Suprapubic skin (tissue), 4 donors: ENCODE data around the gene CELA1. TPM values are rescaled to one million over a fixed set of nuclear protein-coding genes. Genes with fewer than 3 reads are reported as not detected.
A peak's percentile ranks its signal among the peaks of the same experiment; 100 is the strongest.
"Not testable (repeated sequence)": the region's sequence is repeated elsewhere in the genome, so short reads cannot be mapped to it uniquely, and the experiment has no call there.

Experiments
- DNase-seq, 2 donors: peaks; one replicate each; pipeline ENCODE4 v3.0.0-alpha.2; 2019; ENCODE audit warnings: low spot score in 2 of 2
- H3K27ac ChIP-seq: fragments of 200-600 bp; sonication (generic); one replicate; pipeline ENCODE4 v1.5.1; 2019
- H3K27me3 ChIP-seq: fragments of 200-600 bp; sonication (generic); one replicate; pipeline ENCODE4 v1.5.1; 2019
- H3K36me3 ChIP-seq: fragments of 200-600 bp; sonication (generic); one replicate; pipeline ENCODE4 v1.5.1; 2019
- H3K4me1 ChIP-seq: fragments of 200-600 bp; sonication (generic); one replicate; pipeline ENCODE4 v1.5.1; 2019
- H3K4me3 ChIP-seq: fragments of 200-600 bp; sonication (generic); one replicate; pipeline ENCODE4 v1.5.1; 2019; ENCODE audit warnings: mild to moderate bottlenecking
- H3K9me3 ChIP-seq: fragments of 200-600 bp; sonication (generic); one replicate; pipeline ENCODE4 v1.5.1; 2019
- EP300 ChIP-seq: sonication (generic); formaldehyde crosslinking; IDR thresholded peaks from one replicate; pipeline ENCODE4 v1.6.1; 2017; ENCODE audit warnings: antibody characterized with exemption
- POLR2A ChIP-seq, 2 donors: fragments of 450-650 bp; IDR thresholded peaks; one replicate each; pipeline ENCODE4 v1.6.1; 2017; ENCODE audit warnings: antibody characterized with exemption in 2 of 2, mild to moderate bottlenecking in 2 of 2, moderate library complexity in 2 of 2
- POLR2AphosphoS5 ChIP-seq, 3 donors: sonication (generic); formaldehyde crosslinking; IDR thresholded peaks; one replicate each; pipeline ENCODE4 v1.6.1; 2017; ENCODE audit warnings: antibody characterized with exemption in 3 of 3
- WGBS: methylation state at CpG from one replicate; pipeline ENCODE4 v1.1.5; 2018; 5-methylcytosine and 5-hydroxymethylcytosine counted together
- total RNA-seq, 4 donors: library from RNA; depleted of rRNA; stranded (reverse); fragments of >200 nt; gene quantifications; one replicate each; pipeline ENCODE4 v1.1.0, GENCODE V29; 2016
- TF ChIP-seq, protein P1 (sequence below), 2 donors: fragments of 200-600 bp in 1 of 2; fragments of 450-650 bp in 1 of 2; sonication (generic) in 1 of 2; IDR thresholded peaks; one replicate each; pipeline ENCODE4 v1.5.1; 2016 to 2019; ENCODE audit warnings: antibody characterized with exemption in 2 of 2, mild to moderate bottlenecking in 1 of 2, moderate library complexity in 1 of 2

Gene CELA1
- total RNA-seq, 4 donors from 2014 or later, result not detected

DNA sequence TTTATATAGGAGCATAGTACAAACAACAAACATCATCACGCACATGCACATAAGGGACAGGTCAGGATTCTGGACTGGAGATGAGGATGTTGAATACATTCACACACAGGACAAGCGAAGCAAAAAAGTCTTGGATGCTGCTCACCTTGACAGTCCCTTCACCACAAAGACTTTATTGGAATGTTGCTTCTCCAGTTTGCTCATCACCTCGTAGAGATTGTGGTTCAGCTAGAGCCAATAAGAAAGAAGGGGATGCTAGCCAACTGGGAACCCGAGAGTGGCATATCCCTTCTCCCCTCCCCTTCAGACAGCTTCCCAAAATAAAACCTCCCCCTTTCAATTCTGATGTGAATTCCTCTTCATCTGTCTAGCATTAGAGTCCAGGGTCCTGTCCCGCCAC lies 50.8 kb downstream of the CELA1 start:
- Histone ChIP-seq H3K27me3 (no peaks in the 10 kb centered on the region), H3K27ac (no peak overlapping the region), H3K4me3 (no peak overlapping the region), H3K4me1 (no peaks in the 10 kb centered on the region), H3K9me3 (no peaks in the 10 kb centered on the region), H3K36me3 (no peaks in the 10 kb centered on the region)
- 74% methylated on average over 5 of the region's 5 CpGs for WGBS
- no peak for DNase-seq
- TF ChIP-seq, protein P1, sequence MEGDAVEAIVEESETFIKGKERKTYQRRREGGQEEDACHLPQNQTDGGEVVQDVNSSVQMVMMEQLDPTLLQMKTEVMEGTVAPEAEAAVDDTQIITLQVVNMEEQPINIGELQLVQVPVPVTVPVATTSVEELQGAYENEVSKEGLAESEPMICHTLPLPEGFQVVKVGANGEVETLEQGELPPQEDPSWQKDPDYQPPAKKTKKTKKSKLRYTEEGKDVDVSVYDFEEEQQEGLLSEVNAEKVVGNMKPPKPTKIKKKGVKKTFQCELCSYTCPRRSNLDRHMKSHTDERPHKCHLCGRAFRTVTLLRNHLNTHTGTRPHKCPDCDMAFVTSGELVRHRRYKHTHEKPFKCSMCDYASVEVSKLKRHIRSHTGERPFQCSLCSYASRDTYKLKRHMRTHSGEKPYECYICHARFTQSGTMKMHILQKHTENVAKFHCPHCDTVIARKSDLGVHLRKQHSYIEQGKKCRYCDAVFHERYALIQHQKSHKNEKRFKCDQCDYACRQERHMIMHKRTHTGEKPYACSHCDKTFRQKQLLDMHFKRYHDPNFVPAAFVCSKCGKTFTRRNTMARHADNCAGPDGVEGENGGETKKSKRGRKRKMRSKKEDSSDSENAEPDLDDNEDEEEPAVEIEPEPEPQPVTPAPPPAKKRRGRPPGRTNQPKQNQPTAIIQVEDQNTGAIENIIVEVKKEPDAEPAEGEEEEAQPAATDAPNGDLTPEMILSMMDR (IDR thresholded peaks at IDR 0.05), result no peak
- TF ChIP-seq EP300, result no peak
- TF ChIP-seq POLR2A (IDR thresholded peaks at IDR 0.05), result no peak
- no peak for TF ChIP-seq POLR2AphosphoS5 (IDR thresholded peaks at IDR 0.05)

DNA sequence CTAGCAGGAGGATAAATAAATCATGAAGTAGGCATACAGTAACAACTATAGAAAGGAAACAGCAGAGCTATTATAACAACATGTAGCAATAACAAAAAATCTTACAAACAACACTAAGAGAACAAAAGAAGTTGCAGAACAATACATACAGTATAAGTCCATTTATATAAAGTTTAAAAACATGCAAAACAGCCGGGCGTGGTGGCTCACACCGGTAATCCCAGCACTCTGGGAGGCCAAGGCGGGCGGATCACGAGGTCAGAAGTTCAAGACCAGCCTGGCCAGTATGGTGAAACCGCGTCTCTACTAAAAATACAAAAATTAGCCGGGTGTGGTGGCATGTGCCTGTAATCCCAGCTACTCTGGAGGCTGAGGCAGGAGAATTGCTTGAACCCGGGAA lies 52.4 kb downstream of the CELA1 start:
- not testable (repeated sequence) for H3K27me3 ChIP-seq, DNase-seq, H3K9me3 ChIP-seq, H3K4me3 ChIP-seq, H3K4me1 ChIP-seq, H3K27ac ChIP-seq, H3K36me3 ChIP-seq
- 80% methylated on average over 10 of the region's 10 CpGs for WGBS

DNA sequence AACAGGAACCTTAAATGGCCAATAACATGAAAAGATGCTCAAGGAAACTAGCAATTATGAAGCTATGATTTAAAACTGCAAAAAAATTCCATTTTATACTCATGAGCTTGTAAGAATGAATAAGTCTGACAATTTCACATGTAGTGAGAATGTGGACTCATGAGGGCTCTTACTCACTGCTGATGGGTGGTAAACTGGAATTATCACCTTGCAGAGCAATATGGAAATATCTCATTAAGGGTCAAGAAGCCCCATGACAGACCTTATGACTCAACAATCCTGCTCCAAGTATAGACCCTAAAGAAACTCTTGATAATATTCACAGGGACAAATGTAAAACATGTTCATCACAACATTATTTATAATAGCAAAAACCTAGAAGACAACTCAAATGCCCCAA lies 52.8 kb downstream of the CELA1 start:
- no peak for TF ChIP-seq POLR2AphosphoS5 (IDR thresholded peaks at IDR 0.05)
- TF ChIP-seq, protein P1 (IDR thresholded peaks at IDR 0.05), result no peak
- no peak for TF ChIP-seq EP300
- TF ChIP-seq POLR2A (IDR thresholded peaks at IDR 0.05), result no peak
- Histone ChIP-seq H3K9me3 (no peaks in the 10 kb centered on the region), H3K4me1 (no peaks in the 10 kb centered on the region), H3K4me3 (no peak overlapping the region), H3K27ac (no peak overlapping the region), H3K27me3 (no peaks in the 10 kb centered on the region), H3K36me3 (no peaks in the 10 kb centered on the region)
- no peak for DNase-seq

DNA sequence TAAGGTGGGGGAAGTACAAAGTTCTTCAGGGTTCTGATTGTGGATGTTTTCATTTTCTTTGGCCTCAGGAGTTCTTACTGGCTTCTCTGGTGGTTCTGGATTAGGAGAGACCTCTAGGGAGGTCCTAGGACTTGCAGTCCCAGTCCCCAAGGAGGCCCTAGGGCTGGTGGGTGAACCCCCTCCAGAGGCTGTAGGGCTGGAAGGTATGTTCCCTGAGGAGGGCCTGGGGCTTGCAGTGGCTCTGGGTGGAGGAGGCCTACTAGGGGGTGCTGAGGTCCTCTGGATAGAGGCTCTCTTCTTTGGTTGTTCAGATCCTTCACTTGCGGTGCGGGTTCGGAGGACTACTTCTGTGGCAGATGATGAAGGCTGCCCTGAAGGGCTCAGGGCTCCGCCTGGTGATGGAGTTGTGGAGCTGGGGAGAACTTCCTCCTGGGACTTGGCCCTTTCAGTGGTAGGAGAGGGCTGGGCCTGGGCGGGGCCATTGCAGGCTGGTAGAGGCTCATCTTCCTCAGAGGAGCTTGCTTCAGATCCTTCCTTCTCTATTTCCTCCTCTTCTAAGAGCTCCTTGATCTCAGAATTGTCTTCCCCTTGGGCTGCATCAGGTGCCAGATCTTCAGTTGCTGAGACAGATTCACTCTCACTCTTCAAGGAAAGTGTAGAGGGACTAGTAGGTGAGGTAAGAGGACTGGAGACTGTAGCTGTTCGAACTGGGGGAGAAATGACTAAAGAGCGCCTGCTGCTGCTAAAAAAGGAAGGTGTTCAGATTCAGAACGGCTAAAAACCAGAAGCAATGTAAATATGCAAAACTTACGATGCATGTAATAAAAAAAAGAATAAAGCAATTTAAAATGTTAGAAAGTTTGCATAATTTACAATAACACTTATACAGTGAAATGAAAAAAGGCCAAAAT lies 54.6 kb downstream of the CELA1 start:
- DNase-seq, result peak in 1 of 2 donors; percentile 62

DNA sequence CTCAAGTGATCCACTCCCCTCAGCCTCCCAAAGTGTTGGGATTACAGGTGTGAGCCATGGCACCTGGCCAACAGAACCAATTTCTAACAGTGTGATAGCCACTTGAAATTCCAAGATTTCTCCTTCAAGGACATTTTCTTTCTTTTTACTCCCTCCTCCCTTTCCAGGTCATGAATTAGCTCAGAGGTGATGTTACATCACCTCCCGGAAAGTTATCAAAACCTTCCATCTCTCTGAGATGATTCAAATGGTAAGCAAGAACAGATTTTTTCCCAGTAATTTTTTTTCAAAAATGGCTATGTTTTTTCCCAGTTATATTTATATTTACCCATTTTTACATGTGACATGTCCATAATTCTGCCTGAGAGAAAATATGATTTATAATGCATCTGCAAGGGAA lies 60.6 kb downstream of the CELA1 start:
- H3K36me3 ChIP-seq, result no peaks in the 10 kb centered on the region
- no peak overlapping the region for H3K27ac ChIP-seq
- no peak for DNase-seq
- 84% methylated on average over 1 of the region's 1 CpG for whole genome bisulfite sequencing
- H3K9me3 ChIP-seq, result no peaks in the 10 kb centered on the region
- TF ChIP-seq, protein P1 (IDR thresholded peaks at IDR 0.05), result no peak
- TF ChIP-seq POLR2AphosphoS5 (IDR thresholded peaks at IDR 0.05) (no peak), EP300 (no peak), POLR2A (IDR thresholded peaks at IDR 0.05) (no peak)
- H3K4me3 ChIP-seq, result no peak overlapping the region
- no peaks in the 10 kb centered on the region for H3K4me1 ChIP-seq
- H3K27me3 ChIP-seq, result no peaks in the 10 kb centered on the region

More for the DNA sequence above, 54.6 kb downstream of the CELA1 start:
- not testable (repeated sequence) for H3K27ac ChIP-seq, H3K9me3 ChIP-seq, H3K4me3 ChIP-seq, H3K4me1 ChIP-seq, H3K36me3 ChIP-seq, H3K27me3 ChIP-seq
- 78% methylated on average over 9 of the region's 9 CpGs for WGBS

DNA sequence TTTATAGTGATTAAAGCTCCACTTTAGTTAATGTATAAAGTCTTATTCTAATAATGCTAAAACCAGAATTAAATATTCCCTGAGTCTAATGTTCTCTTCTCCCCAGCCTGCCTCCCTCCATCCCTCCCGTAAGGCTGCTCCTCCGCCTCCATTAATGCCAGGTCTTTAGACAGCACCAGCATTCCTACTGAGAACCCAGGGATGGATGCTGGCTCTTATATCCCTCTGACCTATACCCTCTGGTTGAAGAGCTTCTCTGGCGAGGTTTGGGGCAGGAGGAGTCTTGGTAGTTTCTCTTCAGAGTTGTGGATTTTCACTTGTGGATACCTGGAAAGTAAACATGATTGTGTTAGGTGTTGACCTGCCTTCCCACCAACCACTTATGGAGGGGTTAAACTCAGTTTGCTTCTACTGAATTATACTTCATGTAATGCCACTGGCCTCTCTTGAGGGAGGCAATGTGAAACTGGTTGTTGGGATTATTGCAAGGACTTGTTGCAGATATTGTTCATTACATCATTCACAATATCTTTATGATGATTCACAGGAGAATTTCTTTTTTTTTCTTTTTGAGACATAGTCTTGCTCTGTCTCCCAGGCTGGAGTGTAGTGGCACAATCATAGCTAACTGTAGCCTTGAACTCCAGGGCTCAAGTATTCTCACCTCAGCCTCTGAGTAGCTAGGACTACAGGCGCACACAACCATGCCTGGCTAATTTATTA lies 65.1 kb downstream of the CELA1 start:
- no peak for DNase-seq
- no peaks in the 10 kb centered on the region for H3K4me1 ChIP-seq
- no peak for TF ChIP-seq POLR2A (IDR thresholded peaks at IDR 0.05)
- TF ChIP-seq, protein P1 (IDR thresholded peaks at IDR 0.05), result no peak
- no peaks in the 10 kb centered on the region for H3K36me3 ChIP-seq
- no peak overlapping the region for H3K27ac ChIP-seq
- no peak overlapping the region for H3K4me3 ChIP-seq
- no peaks in the 10 kb centered on the region for H3K9me3 ChIP-seq
- no peaks in the 10 kb centered on the region for H3K27me3 ChIP-seq
- 93% methylated on average over 4 of the region's 4 CpGs for WGBS
